Measurements from ENCODE around the gene ITLN2.
"Not testable (repeated sequence)": the region's sequence is repeated elsewhere in the genome, so short reads cannot be mapped to it uniquely, and the experiment has no call there.

Gene ITLN2

GRCh38 chr1:160904783-160905616 lies 49.6 kb downstream of the ITLN2 start:
- no peak for DNase-seq

- not testable (repeated sequence) for DNase-seq
Observed at GRCh38 chr1:160902251-160902650, 52.4 kb downstream of the ITLN2 start.

- DNase-seq = no peak
Observed at GRCh38 chr1:160901768-160902167, 52.8 kb downstream of the ITLN2 start.

GRCh38 chr1:160900683-160901082 lies 53.9 kb downstream of the ITLN2 start:
- DNase-seq = not testable (repeated sequence)

All from CD4-positive, alpha-beta T cell treated with Interleukin-15 for 1 hour (primary cell).